ENCODE measurements around the gene SLC7A6. TPM values are rescaled to one million over a fixed set of nuclear protein-coding genes. Genes with fewer than 3 reads are reported as not detected.

The SLC7A6 gene
- total and polyA plus RNA-seq, 2 of the 13 experiments (the other 11 are each of a cell fraction or from before 2014, with no cell fraction given): 35.8 to 70.8 TPM

DNA sequence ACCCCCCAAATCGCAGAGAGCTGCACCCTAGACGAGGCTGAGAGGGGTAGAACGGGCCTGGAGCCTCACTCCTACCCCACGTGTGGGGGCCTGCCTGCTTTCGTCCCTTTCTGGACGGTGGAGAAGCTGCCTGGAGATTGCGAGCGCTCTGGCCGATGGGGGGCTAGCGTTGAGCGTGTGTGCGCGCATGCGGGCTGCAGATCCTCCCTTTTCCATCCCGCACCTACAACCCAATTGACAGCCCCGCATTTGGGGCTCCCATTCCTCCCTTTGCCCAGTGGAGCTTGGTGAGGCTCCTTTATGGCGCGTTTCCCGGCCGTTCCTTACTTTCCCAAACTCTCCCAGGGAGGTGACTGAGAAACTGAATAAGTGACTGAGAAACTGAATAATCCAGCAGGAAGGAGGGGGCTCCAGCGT, 27.5 kb upstream of the SLC7A6 start (continued):
- TF ChIP-seq, protein P1, sequence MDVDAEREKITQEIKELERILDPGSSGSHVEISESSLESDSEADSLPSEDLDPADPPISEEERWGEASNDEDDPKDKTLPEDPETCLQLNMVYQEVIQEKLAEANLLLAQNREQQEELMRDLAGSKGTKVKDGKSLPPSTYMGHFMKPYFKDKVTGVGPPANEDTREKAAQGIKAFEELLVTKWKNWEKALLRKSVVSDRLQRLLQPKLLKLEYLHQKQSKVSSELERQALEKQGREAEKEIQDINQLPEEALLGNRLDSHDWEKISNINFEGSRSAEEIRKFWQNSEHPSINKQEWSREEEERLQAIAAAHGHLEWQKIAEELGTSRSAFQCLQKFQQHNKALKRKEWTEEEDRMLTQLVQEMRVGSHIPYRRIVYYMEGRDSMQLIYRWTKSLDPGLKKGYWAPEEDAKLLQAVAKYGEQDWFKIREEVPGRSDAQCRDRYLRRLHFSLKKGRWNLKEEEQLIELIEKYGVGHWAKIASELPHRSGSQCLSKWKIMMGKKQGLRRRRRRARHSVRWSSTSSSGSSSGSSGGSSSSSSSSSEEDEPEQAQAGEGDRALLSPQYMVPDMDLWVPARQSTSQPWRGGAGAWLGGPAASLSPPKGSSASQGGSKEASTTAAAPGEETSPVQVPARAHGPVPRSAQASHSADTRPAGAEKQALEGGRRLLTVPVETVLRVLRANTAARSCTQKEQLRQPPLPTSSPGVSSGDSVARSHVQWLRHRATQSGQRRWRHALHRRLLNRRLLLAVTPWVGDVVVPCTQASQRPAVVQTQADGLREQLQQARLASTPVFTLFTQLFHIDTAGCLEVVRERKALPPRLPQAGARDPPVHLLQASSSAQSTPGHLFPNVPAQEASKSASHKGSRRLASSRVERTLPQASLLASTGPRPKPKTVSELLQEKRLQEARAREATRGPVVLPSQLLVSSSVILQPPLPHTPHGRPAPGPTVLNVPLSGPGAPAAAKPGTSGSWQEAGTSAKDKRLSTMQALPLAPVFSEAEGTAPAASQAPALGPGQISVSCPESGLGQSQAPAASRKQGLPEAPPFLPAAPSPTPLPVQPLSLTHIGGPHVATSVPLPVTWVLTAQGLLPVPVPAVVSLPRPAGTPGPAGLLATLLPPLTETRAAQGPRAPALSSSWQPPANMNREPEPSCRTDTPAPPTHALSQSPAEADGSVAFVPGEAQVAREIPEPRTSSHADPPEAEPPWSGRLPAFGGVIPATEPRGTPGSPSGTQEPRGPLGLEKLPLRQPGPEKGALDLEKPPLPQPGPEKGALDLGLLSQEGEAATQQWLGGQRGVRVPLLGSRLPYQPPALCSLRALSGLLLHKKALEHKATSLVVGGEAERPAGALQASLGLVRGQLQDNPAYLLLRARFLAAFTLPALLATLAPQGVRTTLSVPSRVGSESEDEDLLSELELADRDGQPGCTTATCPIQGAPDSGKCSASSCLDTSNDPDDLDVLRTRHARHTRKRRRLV (CRISPR knock-in tag; IDR thresholded peaks at IDR 0.05): peak; percentile 43; the same call in 1 of the 2 replicates
- 0 out of 2 replicates have a peak, but pooled peaks have one; percentile 57 for TF ChIP-seq ZNF354B (CRISPR knock-in tag; IDR thresholded peaks at IDR 0.05)
- no peak for TF ChIP-seq MLLT10 (CRISPR knock-in tag; IDR thresholded peaks at IDR 0.05)
- no peak for TF ChIP-seq PCBP2 (optimal IDR thresholded peaks at IDR 0.05; ENCODE audit: low read depth, low read length, poor library complexity, severe bottlenecking)
- peak; percentile 23; the same call in 1 of the 2 replicates for TF ChIP-seq ZNF546 (CRISPR knock-in tag; conservative IDR thresholded peaks at IDR 0.05)
- no peak for TF ChIP-seq PRMT3 (CRISPR knock-in tag; IDR thresholded peaks at IDR 0.05; ENCODE audit: borderline replicate concordance, low read depth)
- TF ChIP-seq STAG1 (CRISPR knock-in tag; IDR thresholded peaks at IDR 0.05): no peak
- 0 out of 2 replicates have a peak, but pooled peaks have one; percentile 6 for TF ChIP-seq GZF1 (CRISPR knock-in tag; IDR thresholded peaks at IDR 0.05)
- TF ChIP-seq ZSCAN30 (CRISPR knock-in tag; IDR thresholded peaks at IDR 0.05): no peak
- TF ChIP-seq PCBP1 (IDR thresholded peaks at IDR 0.05; ENCODE audit: borderline replicate concordance, low read depth, low read length): no peak
- no peak for TF ChIP-seq BATF2 (CRISPR knock-in tag; IDR thresholded peaks at IDR 0.05)
- no peak for TF ChIP-seq ZNF121 (CRISPR knock-in tag; IDR thresholded peaks at IDR 0.05)
- TF ChIP-seq SP5 (CRISPR knock-in tag; IDR thresholded peaks at IDR 0.05; ENCODE audit: borderline replicate concordance, low read depth): no peak
- no peak for TF ChIP-seq YEATS2 (CRISPR knock-in tag; IDR thresholded peaks at IDR 0.05; ENCODE audit: borderline replicate concordance)
- no peak for TF ChIP-seq TBL1XR1 (IDR thresholded peaks at IDR 0.05; ENCODE audit: borderline replicate concordance, low read length, partially characterized antibody)
- no peak for TF ChIP-seq ZNF431 (CRISPR knock-in tag; IDR thresholded peaks at IDR 0.05; ENCODE audit: borderline replicate concordance, low read depth)
- TF ChIP-seq ZNF678 (CRISPR knock-in tag; IDR thresholded peaks at IDR 0.05): no peak
- no peak for TF ChIP-seq REL (CRISPR knock-in tag; conservative IDR thresholded peaks at IDR 0.05)
- TF ChIP-seq CEBPB (IDR thresholded peaks at IDR 0.05; ENCODE audit: borderline replicate concordance, low read depth, low read length): no peak
- TF ChIP-seq ZNF879 (CRISPR knock-in tag; IDR thresholded peaks at IDR 0.05): no peak
- TF ChIP-seq JUN (CRISPR knock-in tag; IDR thresholded peaks at IDR 0.05): 0 out of 2 replicates have a peak, but pooled peaks have one; percentile 4
- 0 out of 2 replicates have a peak, but pooled peaks have one; percentile 63 for TF ChIP-seq ZNF224 (CRISPR knock-in tag; IDR thresholded peaks at IDR 0.05)
- TF ChIP-seq, protein P2, sequence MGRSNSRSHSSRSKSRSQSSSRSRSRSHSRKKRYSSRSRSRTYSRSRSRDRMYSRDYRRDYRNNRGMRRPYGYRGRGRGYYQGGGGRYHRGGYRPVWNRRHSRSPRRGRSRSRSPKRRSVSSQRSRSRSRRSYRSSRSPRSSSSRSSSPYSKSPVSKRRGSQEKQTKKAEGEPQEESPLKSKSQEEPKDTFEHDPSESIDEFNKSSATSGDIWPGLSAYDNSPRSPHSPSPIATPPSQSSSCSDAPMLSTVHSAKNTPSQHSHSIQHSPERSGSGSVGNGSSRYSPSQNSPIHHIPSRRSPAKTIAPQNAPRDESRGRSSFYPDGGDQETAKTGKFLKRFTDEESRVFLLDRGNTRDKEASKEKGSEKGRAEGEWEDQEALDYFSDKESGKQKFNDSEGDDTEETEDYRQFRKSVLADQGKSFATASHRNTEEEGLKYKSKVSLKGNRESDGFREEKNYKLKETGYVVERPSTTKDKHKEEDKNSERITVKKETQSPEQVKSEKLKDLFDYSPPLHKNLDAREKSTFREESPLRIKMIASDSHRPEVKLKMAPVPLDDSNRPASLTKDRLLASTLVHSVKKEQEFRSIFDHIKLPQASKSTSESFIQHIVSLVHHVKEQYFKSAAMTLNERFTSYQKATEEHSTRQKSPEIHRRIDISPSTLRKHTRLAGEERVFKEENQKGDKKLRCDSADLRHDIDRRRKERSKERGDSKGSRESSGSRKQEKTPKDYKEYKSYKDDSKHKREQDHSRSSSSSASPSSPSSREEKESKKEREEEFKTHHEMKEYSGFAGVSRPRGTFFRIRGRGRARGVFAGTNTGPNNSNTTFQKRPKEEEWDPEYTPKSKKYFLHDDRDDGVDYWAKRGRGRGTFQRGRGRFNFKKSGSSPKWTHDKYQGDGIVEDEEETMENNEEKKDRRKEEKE (IDR thresholded peaks at IDR 0.05): no peak
- TF ChIP-seq TAF1 (CRISPR knock-in tag; IDR thresholded peaks at IDR 0.05): no peak
